GM18507 (cell line): ENCODE data around the gene TRMT1.
"Not testable (repeated sequence)": the region's sequence is repeated elsewhere in the genome, so short reads cannot be mapped to it uniquely, and the experiment has no call there.

ENCODE experiments used
- DNase-seq: peaks from one replicate; pipeline ENCODE4 v3.0.0; 2011; ENCODE audit warnings: low read depth; ENCODE audit not compliant: insufficient read length; ENCODE audit errors: extremely low spot score
- FAIRE-seq: peaks from 2 replicates; lab custom pipeline; 2011; peaks lifted over from hg19 to GRCh38; lab: Jason Lieb, UNC

TRMT1 gene

DNA sequence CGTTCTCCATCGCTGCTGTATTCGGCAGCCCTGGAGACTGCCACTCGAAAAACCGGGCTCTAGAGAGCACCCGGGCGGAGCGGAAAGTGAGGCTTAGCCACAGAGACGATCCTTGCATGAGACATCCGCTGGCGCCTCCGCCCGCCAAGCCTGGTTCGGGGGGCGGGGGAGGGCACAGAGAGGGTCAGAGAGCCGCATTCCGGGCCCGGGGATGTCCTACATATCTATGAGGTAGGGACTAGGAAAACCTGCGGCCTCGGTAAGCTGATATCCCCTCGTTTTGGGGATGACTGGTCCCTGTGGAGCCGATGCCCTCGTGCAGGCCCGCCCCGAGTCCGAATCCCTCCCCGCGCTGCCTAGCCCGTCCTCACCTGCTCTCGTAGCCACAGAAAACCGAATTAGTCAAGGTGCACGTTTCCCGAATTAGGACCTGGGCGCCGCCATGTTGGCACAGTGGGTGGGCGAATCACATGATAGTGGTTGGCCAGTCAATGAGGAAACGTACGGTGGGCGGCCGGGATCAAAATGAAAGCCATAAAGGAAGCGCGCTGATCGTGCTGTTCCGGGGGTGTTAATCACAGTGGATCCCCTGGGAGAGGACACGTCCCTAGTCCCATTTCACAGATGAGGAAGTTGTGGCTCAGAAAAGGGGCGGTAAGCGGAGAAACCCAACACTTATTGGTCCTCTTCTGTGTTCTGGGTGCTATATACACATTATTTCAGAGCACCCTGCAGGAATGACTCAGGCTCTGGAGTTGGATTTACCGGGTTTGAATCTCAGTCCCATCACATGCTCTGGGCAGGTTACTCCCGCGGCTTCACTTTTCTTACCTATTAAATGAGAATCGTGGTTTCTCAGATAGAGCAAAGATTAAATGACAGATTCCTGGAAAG lies at the start of gene TRMT1:
TSS of gene TRMT1 (minus strand) at position 459 of the 894 bp plus-strand sequence. CDS start at position 118, 341 bp downstream.
- FAIRE-seq (peak; percentile 94), DNase-seq (peak; percentile 84)

DNA sequence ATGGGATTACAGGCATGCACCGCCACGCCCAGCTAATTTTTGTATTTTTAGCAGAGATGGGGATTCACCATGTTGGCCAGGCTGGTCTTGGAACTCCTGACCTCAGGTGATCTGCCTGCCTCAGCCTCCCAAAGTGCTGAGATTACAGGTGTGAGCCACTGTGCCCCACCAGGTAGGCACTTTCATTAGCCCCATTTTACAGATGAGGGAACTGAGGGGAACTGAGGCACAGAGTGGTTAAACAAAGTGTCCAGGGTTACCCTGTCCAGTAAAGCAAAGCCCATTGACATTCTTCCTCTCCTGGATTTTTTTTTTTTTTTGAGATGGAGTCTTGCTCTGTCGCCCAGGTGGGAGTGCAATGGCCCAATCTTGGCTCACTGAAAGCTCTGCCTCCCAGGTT lies 49.6 kb upstream of the TRMT1 start:
- DNase-seq, FAIRE-seq: not testable (repeated sequence)

DNA sequence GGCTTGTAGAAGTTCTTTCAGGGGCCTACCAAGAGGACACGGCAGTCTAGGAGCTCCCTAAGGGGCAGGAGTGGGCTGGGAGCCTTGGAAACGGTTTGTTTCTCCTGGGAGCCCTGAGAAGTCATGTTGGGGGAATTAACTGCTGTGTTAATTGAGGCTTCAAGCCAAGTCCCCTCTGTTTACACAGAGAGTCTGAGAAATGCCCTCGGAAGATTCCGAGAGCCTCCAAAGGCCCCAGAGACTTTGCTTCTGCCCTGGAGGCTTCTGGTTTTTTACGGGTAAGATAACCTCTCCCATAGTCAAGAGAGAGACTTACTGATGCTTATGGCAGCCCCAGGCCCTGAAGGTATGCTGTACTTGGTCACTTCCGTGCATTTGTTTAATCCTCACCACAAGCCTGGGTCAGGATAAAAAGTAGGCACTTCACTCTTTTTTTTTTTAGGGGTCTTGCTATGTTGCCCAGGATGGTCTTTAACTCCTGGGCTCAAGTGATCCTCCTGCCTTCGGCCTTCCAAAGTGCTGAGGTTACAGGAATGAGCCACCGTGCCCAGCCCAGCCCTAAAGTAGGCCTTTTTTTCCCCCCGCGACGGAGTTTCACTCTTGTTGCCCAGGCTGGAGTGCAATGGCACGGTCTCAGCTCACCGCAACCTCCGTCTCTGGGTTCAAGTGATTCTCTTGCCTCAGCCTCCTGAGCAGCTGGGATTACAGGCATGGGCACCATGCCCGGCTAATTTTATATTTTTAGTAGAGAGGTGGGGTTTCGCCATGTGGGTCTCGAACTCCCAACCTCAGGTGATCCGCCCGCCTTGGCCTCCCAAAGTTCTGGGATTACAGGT lies 48.8 kb upstream of the TRMT1 start:
- FAIRE-seq: no peak
- DNase-seq: no peak

DNA sequence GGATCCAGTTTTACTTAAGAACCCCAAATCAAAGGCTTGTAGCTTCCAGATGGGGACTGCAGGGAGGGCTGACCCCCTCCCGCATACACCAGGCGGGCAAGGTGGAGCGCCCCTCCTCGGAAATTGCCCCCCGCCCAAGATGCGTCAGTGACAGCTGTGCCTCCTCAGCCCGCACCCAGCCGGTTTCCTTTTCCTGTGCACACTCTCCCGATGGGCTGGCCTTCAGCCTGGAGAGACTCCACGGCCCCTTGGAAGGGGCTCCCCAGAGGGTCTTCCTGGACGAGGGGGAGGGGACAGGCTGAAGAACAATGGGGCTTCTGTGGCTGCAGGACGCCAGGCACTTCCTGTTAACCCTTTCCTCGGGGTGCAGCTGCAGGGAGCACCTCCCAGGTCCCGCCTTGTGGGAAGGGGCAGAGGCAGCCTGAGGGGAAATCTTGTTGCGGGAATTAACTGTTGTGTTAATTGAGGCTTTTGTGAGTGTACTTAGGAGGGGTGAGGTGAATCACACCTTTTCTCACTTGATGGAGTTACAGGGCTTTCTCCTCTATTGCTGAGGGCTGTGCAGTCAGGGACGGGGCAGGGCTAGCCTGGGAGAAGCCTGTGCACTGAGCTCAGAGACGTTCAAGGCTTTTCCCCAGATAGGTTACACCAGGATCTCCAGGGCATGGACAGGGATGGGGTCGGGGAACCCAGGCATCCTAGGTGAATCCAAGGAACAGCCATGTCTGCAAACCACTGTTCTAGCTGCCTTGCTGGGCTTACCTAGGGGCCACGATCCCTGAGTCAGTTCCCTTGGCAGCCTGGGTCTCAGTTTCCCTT lies 48.0 kb upstream of the TRMT1 start:
- no peak for FAIRE-seq
- no peak for DNase-seq

DNA sequence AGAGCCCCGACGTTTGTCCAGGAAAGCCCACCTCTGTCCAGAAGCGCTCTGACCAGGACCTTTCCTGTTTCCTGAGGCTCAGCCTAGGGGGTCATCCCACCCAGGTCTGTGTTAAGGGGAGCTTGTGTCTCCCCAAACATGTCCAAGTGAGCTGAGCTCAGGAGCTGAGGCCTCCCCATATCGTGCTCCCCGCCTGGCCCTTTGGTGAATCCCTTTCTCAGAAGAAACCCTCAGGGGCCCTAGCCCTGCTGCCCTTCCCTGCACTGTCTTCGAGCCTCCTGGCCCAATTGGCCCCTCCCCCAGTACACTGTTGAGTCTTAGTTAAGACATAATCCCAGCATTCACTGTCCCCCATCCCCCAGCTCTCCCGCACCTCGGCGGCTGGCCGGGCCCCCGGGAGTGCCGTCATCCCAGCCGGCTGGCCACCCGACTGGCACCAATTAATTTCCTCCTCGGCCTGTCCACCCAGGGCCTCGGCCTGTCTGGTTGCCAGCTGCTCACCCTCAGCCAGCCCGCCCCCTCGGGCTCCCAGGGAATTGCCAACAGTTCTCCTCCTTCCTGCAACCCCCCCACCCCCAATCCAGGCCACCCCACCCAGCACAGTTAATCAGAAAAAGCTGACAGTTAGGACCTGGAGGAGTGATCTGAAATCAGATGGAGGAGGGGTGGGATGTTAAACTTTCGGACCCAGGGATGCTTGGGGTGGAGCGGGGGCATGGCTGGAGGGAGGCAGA lies 47.2 kb upstream of the TRMT1 start:
- DNase-seq (no peak), FAIRE-seq (no peak)

DNA sequence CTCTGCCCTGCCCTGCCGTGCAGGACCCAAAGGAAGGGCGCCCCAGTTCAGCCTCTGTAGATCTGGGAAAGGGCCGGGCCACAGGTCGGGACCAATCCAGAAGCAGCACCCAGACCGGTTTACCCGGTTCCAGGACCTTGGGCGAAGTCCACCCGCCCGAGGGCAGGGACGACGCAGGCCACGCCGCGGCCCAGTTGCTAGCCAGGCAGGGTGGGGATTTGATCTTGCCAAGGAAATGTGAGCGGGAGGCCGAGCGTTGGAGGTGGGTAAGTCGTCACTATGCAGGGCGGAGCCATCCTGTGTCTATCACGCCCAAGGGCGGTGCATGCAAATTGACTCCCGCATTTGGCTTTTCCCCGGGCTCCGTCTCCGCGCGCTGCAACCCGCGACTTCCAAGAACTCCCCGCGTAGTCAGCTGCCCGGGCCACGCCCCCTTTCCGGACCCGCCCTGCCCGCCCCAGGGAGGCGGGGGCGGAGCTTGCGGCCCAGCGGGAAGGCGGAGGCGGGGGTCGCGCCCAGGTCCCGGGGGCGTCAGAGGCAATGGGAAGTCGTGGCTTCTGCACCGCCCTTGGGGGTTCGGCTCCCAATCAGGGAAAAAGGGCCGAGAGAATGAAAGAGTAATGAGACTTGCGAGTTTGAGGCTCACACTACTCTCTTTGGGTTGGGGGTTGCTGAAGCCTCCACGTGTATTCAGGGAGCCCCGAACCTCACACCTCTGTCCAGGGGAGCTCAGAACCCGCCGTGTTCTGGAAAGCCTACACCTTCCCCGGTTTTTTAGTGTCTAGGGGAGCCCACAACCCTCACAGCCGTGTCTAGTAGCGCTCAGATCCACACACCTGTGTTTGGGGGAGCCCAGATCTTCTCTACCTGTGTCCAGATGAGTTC lies 46.4 kb upstream of the TRMT1 start:
- FAIRE-seq (peak; percentile 61), DNase-seq (no peak)

DNA sequence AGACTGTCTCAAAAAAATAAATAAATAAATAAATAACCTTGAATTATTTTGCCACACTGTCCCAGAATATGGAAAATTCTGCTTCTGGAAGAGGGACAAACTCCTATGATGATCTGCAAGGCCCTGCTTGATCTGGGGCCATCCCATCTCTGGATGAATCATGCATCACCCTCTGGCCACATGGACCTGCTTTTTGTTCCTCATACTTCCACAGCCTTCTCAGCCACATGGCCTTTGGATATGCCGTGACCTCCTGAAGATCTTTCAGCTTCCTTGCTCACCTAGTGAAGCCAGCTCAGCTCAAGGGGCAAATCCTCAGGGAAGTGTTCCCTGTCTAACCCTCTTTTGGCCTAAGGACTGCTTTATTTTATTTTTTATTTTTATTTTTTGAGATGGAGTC lies 44.0 kb upstream of the TRMT1 start:
- FAIRE-seq (no peak), DNase-seq (no peak)

DNA sequence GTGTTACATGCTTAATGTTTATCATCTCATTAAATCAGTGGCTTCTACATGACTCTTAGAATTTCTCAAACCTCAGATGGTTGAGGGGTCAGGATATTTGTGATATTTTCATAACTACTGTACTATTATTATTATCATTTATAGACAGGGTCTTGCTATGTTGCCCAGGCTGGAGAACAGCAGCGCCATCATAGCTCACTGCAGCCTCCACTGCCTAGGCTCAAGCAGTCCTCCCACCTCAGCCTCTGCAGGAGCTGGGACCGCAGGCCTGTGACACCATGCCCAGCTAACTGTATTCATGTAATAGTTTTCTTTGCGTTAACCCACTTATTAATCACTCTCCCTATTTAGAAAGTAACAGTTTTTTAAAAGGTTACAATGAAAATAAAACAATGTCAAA lies 43.2 kb upstream of the TRMT1 start:
- no peak for DNase-seq

DNA sequence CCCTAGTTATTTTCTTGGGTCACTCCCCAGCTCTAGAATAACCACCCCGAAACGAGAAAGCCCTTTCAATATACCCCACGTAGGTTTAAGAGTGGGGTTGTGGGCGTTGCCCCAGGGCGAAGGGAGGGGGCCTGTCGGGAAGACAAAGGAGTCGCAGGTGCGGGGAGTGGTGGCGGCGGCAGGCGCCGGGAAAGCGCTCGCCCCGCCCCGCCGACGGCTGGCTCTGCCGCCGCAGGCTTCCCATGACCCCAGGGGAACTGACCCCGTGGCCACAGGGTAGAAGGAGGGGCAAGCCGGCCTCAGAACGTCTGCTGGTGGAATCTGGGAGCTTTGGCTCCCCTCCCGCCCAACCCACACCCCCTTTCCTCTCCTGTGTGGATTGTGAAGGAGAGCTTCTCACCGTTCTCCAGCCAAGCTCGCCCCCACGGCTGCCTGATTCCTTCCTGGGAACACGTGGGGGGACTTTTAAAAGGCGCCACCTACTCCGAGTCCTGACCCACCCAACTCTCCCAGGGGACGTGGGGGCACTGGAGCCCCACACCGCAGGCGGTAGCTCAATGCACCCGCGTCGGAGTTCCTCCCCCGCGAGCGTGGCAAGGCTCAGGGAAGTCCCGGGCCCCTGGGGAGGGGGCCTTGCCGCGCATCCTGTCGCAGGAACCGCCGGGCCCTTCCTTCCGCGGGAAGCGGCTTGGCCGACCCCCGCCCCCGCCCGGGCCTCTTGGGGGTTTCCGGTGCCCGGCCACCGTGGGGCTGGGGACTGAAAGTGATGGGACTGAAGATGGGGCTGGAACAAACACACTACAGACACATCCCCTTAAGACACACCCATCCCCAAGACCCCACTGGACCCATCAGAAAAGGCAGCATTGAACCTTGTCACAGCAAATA lies 39.2 kb upstream of the TRMT1 start:
- DNase-seq (no peak), FAIRE-seq (peak; percentile 76)

More for the DNA sequence above, 43.2 kb upstream of the TRMT1 start:
- no peak for FAIRE-seq

DNA sequence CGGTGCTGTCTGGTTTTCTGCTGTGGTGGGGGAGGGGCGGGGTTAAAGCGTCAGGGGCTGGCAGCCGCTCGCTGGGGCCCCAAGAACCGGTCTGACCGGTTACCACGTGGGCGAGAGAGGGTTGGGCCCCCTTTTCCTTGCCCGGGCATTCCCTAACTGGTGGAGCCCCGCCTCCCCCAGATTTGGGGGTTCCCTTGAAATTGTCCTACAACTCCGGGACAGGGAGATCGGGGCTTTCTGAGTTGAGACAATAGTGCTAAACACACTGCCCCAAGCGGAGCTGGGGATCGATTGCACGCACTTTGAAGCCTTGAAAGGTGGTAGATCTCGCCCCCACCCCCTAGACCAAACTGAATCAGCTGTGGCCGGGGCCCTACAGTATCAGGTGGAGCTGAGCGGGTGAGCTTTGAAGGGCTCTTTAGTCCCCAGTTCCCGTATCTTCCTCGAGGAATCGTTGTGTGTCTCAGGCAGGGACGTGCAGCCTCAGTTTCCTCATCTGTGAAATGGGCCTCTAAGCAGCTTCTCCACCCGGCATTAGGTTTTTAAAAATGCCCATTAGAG lies 38.5 kb upstream of the TRMT1 start:
- DNase-seq: no peak
- peak; percentile 53 for FAIRE-seq

DNA sequence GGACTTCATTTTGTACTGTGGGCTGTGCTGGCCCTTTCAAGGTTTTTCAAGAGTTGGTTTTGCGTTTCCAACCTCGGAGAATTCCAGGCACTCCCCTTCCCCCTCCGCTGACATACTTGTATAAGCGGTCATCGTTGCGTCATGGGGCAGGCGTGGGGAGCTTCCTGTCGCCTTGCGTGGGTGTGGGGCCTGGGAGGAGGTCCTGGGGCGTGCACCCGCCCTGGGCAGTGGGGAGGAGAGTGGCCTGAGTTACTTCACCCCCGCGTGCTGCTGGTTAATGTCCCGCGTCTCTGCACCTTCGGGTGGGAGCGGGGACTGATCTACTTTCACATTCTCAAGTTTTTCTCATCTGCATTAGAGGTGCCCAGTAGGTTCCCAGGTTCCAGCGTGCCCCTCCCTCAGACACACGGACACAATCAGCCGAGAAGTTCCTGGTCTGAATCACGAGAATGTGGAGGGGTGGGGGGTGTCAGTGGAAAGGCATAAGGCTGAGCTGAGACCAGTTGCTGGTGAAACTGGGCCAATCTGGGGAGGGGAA lies 37.8 kb upstream of the TRMT1 start:
- no peak for DNase-seq

DNA sequence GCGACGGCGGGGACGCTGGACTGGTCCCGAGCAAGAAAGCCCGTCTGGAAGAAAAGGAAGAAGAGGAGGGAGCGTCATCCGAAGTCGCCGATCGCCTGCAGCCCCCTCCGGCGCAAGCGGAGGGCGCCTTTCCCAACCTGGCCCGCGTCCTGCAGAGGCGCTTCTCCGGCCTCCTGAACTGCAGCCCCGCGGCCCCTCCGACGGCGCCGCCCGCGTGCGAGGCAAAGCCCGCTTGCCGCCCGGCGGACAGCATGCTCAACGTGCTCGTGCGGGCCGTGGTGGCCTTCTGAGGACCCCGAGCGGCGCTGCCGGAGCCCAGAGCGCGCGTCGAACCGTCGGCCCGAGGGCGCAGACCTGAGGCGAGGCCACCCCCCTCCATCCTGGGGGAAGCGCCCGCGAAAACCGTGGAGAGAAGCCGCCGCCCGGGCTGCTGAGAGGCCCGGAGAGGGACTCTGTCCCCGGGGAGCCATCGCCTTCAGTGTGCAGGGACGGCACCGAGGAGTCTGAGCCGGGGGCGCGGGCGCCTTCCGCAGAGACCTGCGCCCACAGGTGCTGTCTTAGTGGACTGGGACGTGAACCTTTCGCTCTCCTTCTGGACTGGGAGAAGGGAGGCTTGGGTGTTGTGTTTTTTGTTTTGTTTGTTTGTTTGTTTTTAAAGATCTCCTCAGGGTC lies 37.2 kb upstream of the TRMT1 start:
- no peak for DNase-seq
- FAIRE-seq: no peak

More for the DNA sequence above, 37.8 kb upstream of the TRMT1 start:
- FAIRE-seq: peak; percentile 62

DNA sequence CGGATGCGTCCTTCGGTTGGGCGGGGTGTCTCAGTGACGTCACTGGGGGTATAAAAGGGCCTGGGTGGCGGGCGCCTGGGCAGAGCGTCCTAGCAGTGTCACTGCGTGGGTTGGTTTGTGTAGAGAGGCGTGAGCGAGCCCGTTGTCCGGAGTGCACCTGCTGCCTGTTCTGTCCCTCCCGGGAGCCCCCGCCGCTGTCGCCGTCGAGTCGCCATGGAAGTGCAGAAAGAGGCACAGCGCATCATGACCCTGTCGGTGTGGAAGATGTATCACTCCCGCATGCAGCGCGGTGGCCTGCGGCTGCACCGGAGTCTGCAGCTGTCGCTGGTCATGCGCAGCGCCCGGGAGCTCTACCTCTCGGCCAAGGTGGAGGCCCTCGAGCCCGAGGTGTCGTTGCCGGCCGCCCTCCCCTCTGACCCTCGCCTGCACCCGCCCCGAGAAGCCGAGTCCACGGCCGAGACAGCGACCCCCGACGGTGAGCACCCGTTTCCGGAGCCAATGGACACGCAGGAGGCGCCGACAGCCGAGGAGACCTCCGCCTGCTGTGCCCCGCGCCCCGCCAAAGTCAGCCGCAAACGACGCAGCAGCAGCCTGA lies 36.5 kb upstream of the TRMT1 start:
- FAIRE-seq (peak; percentile 93), DNase-seq (peak; percentile 79)

DNA sequence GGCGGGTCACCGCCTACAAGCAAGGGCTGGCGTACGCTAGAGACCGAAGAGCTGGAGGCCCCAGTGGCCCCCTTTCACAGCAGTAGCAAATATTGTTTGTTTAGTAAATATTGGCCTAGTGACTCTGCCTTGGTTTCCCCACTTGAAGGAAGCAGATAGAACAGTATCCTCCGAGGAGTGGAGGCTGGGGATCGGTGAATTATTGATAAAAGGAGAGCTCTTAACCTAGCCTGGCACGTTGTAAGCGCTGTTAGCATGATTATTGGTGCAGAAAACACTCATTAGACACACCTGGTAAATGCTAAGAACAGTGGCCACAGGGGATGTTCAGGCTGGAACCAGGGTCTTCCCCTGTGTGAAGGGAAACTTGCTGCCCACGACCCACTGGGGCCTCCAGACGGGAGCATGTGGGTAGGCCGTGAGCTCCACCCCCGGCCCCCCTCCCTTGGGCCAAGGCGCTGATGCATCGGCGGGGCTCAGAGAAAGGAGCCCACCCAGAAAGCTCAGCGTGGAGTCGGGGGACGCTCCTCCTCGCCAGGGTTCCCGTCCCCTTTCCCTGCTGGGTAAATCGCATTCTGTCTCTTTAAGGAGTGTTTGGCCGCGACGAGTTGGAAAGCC lies 35.9 kb upstream of the TRMT1 start:
- no peak for DNase-seq

DNA sequence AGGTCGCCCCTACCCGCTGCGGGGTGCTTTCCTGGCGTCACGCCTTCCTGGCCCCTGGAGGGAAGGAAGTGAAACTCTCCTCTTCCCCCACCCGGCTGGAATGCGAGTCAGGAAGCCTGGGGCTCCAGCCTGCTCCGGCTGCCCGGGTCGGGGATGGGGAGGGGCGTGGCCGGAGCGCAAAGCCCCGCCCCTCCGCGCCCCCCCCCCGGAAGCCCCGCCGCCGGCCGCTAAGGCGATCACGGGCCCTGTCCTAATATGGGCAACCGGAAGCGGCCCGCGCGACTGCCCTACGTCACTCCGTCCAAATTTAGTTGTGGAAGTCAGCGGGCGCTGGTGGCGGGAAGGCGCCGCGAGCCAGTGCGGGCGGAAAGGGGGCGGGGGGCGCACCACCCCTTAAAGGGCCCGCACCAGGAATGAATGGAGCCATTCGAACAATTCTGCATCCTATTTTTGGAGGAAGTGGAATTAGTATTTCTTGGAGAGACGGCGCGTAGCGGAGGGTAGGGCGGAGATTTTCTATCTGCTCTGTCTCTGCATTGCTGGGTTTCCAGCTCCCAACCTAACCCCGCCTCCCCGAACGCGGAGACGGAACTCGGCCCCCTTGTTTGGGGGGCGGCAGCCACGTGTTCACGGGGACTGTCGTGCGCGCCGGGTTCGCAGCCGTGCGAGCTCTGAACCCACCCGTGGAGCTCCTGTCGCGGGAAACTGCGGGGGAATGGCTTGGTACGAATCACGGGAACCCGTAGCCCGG lies 35.2 kb upstream of the TRMT1 start:
- FAIRE-seq (peak; percentile 82), DNase-seq (peak; percentile 83)

More for the DNA sequence above, 35.9 kb upstream of the TRMT1 start:
- FAIRE-seq: no peak
